Measurements from ENCODE around the gene SLC11A1.

The SLC11A1 gene

GRCh38 chr2:218405086-218405745, 23.1 kb downstream of the SLC11A1 start:
- DNase-seq (ENCODE audit: low read depth, low spot score): no peak

- no peak for DNase-seq (ENCODE audit: low read depth, low spot score)
Observed at GRCh38 chr2:218405746-218406208, 23.7 kb downstream of the SLC11A1 start.

- DNase-seq (ENCODE audit: low read depth, low spot score): peak; percentile 62
Observed at GRCh38 chr2:218406209-218406948, 24.3 kb downstream of the SLC11A1 start.

GRCh38 chr2:218406949-218407618, 25.0 kb downstream of the SLC11A1 start:
- peak; percentile 57 for DNase-seq (ENCODE audit: low read depth, low spot score)

- DNase-seq (ENCODE audit: low read depth, low spot score): no peak
Observed at GRCh38 chr2:218407717-218408116, 25.6 kb downstream of the SLC11A1 start.

GRCh38 chr2:218418321-218418716, 36.2 kb downstream of the SLC11A1 start:
- DNase-seq (ENCODE audit: low read depth, low spot score): no peak

GRCh38 chr2:218418717-218419458, 36.8 kb downstream of the SLC11A1 start, which contains the start of gene VIL1:
VIL1 (plus strand) TSS chr2:218419123; CDS start chr2:218423779, 4,656 bp downstream.
- no peak for DNase-seq (ENCODE audit: low read depth, low spot score)

- no peak for DNase-seq (ENCODE audit: low read depth, low spot score)
Observed at GRCh38 chr2:218419630-218420216, 37.6 kb downstream of the SLC11A1 start.

GRCh38 chr2:218421027-218421426, 39.0 kb downstream of the SLC11A1 start:
- no peak for DNase-seq (ENCODE audit: low read depth, low spot score)

GRCh38 chr2:218422403-218423086, 40.5 kb downstream of the SLC11A1 start:
- no peak for DNase-seq (ENCODE audit: low read depth, low spot score)

- no peak for DNase-seq (ENCODE audit: low read depth, low spot score)
Observed at GRCh38 chr2:218423584-218423983, 41.5 kb downstream of the SLC11A1 start.

- DNase-seq (ENCODE audit: low read depth, low spot score): no peak
Observed at GRCh38 chr2:218425531-218425930, 43.5 kb downstream of the SLC11A1 start.

GRCh38 chr2:218427741-218428140, 45.7 kb downstream of the SLC11A1 start:
- DNase-seq (ENCODE audit: low read depth, low spot score): no peak

- no peak for DNase-seq (ENCODE audit: low read depth, low spot score)
Observed at GRCh38 chr2:218428846-218429558, 46.9 kb downstream of the SLC11A1 start.

GRCh38 chr2:218429911-218430692, 48.0 kb downstream of the SLC11A1 start:
- no peak for DNase-seq (ENCODE audit: low read depth, low spot score)

GRCh38 chr2:218430721-218431120, 48.6 kb downstream of the SLC11A1 start:
- DNase-seq (ENCODE audit: low read depth, low spot score): no peak

GRCh38 chr2:218431878-218432277, 49.8 kb downstream of the SLC11A1 start:
- no peak for DNase-seq (ENCODE audit: low read depth, low spot score)

GRCh38 chr2:218432676-218433365, 50.7 kb downstream of the SLC11A1 start:
- no peak for DNase-seq (ENCODE audit: low read depth, low spot score)

GRCh38 chr2:218434456-218434855, 52.4 kb downstream of the SLC11A1 start:
- DNase-seq (ENCODE audit: low read depth, low spot score): no peak

Data from brain pericyte (primary cell).